D721Med (cell line): Measurements from ENCODE around the gene TTLL5.

Experiments used
- DNase-seq: peaks from one replicate; pipeline ENCODE4 v3.0.0; 2011; ENCODE audit warnings: low spot score; ENCODE audit not compliant: insufficient read length
- FAIRE-seq: peaks from 2 replicates; lab custom pipeline; 2011; peaks lifted over from hg19 to GRCh38; lab: Jason Lieb, UNC
- TF ChIP-seq, protein P1 (sequence below): IDR thresholded peaks from 2 replicates; pipeline ENCODE4 v1.5.1; 2012; ENCODE audit warnings: mild to moderate bottlenecking, control low read depth; ENCODE audit not compliant: insufficient read depth; ENCODE audit errors: missing control alignments

Gene TTLL5, protein sequence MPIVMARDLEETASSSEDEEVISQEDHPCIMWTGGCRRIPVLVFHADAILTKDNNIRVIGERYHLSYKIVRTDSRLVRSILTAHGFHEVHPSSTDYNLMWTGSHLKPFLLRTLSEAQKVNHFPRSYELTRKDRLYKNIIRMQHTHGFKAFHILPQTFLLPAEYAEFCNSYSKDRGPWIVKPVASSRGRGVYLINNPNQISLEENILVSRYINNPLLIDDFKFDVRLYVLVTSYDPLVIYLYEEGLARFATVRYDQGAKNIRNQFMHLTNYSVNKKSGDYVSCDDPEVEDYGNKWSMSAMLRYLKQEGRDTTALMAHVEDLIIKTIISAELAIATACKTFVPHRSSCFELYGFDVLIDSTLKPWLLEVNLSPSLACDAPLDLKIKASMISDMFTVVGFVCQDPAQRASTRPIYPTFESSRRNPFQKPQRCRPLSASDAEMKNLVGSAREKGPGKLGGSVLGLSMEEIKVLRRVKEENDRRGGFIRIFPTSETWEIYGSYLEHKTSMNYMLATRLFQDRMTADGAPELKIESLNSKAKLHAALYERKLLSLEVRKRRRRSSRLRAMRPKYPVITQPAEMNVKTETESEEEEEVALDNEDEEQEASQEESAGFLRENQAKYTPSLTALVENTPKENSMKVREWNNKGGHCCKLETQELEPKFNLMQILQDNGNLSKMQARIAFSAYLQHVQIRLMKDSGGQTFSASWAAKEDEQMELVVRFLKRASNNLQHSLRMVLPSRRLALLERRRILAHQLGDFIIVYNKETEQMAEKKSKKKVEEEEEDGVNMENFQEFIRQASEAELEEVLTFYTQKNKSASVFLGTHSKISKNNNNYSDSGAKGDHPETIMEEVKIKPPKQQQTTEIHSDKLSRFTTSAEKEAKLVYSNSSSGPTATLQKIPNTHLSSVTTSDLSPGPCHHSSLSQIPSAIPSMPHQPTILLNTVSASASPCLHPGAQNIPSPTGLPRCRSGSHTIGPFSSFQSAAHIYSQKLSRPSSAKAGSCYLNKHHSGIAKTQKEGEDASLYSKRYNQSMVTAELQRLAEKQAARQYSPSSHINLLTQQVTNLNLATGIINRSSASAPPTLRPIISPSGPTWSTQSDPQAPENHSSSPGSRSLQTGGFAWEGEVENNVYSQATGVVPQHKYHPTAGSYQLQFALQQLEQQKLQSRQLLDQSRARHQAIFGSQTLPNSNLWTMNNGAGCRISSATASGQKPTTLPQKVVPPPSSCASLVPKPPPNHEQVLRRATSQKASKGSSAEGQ (N-terminal part only)

DNA sequence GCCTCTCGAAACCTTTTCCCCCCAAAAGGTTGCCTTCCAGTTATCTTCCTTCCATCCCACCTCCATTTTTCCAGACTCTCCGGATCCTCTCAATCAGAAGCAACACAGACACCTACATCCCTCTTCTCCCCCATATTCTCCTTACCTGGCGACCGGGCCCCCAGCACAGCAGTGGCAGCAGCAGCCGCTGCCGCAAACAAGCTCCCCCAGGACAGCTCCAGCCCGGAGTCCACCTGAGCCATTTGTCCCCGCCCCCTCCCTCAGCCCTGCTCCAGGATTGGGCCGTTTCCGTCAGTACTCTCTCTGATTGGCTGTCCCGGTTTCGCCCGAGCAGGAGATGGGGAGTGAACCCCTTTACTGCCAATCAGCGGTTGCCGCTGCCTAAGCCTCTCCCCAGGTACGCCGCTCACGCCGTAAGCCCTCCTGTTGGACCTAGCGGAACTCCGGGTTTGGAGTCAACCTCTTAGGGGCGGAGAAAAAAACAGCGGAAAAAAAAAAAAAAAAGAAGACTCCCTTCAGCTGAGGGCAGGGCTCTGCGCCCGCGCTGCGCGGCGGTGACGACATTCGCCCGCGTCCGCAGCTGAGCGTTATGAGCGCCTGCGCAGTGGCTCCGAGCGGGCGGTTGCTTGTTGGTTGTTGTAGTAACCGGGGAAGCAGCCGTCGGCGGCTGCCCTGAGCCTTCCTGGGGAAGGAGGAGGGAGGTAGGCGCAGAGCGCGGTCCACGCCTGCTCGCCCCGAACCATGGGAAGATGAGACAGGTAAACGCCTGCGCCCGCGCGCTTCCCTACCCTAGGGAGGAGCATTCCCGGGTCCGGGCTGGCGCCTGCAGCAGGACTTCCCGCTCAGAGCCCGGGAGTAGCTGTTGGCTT is at the start of gene TTLL5, which contains the start of gene ERG28:
TTLL5 (plus strand) TSS at position 617 of the 869 bp plus-strand sequence. CDS start 1,904 bp downstream, outside the sequence.
ERG28 (minus strand) TSS at position 247 of the 869 bp plus-strand sequence. CDS start 3,374 bp downstream, outside the sequence.
- peak; percentile 97 for DNase-seq
- FAIRE-seq: no peak
- TF ChIP-seq, protein P1, sequence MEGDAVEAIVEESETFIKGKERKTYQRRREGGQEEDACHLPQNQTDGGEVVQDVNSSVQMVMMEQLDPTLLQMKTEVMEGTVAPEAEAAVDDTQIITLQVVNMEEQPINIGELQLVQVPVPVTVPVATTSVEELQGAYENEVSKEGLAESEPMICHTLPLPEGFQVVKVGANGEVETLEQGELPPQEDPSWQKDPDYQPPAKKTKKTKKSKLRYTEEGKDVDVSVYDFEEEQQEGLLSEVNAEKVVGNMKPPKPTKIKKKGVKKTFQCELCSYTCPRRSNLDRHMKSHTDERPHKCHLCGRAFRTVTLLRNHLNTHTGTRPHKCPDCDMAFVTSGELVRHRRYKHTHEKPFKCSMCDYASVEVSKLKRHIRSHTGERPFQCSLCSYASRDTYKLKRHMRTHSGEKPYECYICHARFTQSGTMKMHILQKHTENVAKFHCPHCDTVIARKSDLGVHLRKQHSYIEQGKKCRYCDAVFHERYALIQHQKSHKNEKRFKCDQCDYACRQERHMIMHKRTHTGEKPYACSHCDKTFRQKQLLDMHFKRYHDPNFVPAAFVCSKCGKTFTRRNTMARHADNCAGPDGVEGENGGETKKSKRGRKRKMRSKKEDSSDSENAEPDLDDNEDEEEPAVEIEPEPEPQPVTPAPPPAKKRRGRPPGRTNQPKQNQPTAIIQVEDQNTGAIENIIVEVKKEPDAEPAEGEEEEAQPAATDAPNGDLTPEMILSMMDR: no peak

DNA sequence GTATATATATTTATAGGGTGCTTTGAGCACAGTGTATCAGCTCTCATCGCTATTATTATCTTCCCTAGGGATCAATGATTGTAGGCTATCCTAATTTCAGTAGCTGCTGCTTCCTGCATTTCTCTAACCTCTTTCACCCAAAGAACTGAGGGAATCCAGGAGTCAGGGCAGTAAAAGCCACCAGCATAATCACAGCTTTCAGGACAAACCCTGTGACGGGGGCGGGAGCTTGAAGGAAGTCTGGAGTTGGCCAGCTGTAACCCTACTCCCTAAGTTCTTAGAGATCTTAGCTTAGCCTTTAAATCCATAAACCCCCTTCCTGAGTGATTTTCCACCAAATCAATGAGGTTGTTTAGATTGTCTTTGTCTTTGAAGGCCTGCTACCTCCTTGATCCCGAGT is 48.9 kb upstream of the TTLL5 start:
- no peak for DNase-seq
- TF ChIP-seq, protein P1: no peak
- FAIRE-seq: no peak

DNA sequence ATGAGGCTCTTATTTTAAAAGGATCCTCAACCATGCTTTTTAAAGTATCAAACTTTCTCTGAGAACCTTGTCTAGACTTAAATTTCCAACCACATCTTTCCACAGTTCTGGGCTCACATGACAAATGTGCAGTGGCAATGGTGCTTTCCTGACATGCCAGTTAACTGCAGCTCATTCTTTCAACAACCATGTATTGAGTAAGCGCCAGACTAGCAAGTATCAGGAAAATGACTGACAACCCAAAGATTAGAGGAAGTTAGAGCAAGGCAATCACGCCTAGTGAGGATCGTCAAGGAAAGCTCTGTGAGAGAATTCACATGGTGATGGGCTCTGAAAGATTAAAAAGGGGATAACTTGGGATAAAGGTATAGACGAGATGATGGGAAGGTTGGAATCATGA is 46.9 kb upstream of the TTLL5 start:
- TF ChIP-seq, protein P1: no peak
- DNase-seq: no peak
- FAIRE-seq: no peak

DNA sequence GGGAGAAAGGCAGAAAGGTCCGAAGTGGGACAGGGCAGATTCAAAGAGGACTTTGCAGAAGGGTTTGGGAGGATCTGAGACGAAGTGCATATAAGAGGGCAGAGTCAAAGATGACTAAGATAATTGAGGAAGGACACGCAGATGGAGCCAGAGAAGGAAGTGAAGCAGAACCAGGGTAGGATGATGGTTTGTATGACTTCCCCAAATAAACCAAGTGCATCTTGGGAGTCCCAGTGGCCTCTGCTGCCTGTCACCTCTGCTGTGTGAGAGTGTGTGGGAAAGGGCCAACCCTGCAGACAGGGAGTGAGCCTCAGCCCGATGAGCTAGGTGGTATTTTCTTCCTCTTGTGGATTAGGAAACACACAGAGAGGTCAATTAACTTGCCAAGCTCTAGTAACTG is 45.8 kb upstream of the TTLL5 start:
- no peak for FAIRE-seq
- TF ChIP-seq, protein P1: no peak
- DNase-seq: no peak

DNA sequence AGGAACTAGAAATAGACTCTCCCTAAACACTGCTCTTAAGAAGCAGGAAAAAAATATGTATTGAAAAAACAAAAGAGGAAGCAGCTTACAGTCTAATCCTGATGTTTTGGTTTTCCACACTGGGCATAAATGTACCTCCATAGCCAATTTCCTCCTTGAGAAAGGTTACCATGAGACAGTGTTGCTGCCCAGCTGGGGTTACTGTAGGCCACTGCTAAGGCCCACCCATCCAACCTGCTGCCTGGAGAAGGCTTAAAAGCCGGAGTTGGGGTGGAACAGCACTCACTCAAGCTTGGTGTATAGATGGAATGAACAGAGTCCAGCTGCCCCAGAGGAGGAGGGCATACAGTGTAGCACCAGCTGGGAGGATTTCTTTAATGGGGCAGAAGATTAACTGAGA is 41.5 kb upstream of the TTLL5 start:
- FAIRE-seq (no peak), DNase-seq (no peak)
- TF ChIP-seq, protein P1: no peak

DNA sequence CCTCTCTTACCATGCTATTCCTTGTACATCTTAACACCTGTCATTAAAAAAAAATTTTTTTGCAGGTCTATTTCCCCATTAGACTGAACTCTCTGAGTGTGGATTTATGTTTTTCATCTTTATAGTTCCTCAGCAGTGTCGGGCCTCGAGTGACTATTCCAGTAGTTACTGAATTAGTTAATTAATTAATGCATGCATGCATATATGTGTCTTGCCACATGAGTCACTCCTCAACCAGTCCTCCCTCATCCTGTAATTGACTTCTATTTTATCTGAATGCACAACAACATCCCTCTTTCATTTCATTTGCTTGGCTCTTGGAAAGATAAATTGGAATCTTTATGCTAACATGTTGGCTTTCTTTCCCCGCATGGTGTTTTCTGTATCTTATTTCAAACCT is 36.0 kb upstream of the TTLL5 start:
- TF ChIP-seq, protein P1: no peak
- FAIRE-seq: no peak
- DNase-seq: no peak
